MCF 10A (cell line): ENCODE measurements around the gene MRPL4. TPM values are rescaled to one million over a fixed set of nuclear protein-coding genes. Genes with fewer than 3 reads are reported as not detected.

ENCODE experiments used
- BruUV-seq: library from RNA; stranded (reverse); fragments of 400-500 nt; replicated peaks from 2 replicates; lab custom pipeline; 2021; lab: Mats Ljungman, UMichigan
- CTCF ChIA-PET: fragments of 300-600 bp; sonication (Branson Sonifier 250); formaldehyde crosslinking; extraction: SDS; loops from one replicate; lab custom pipeline; 2021; ENCODE audit warnings: antibody characterized with exemption, inconsistent platforms; lab: Yijun Ruan, JAX
- POLR2A ChIA-PET: fragments of 300-600, 350-650 bp; sonication (Branson Sonifier 250); formaldehyde crosslinking; extraction: SDS; loops from one replicate; lab custom pipeline; 2020; ENCODE audit warnings: antibody characterized with exemption, inconsistent platforms; lab: Yijun Ruan, JAX
- DNase-seq: peaks from one replicate; pipeline ENCODE4 v3.0.0-alpha.2; 2018; ENCODE audit not compliant: unreplicated experiment
- H3K27ac Mint-ChIP-seq: one replicate; pipeline ENCODE4 v1.8.0; 2022; ENCODE audit warnings: mild to moderate bottlenecking, low read depth, mixed read lengths; ENCODE audit not compliant: unreplicated experiment
- H3K27me3 Mint-ChIP-seq: one replicate; pipeline ENCODE4 v1.8.0; 2022; ENCODE audit warnings: mixed read lengths; ENCODE audit not compliant: insufficient read depth, unreplicated experiment
- H3K36me3 Mint-ChIP-seq: one replicate; pipeline ENCODE4 v1.8.0; 2022; ENCODE audit warnings: mild to moderate bottlenecking, moderate library complexity, mixed read lengths; ENCODE audit not compliant: insufficient read depth, unreplicated experiment
- H3K4me1 Mint-ChIP-seq: one replicate; pipeline ENCODE4 v1.8.0; 2022; ENCODE audit warnings: mixed read lengths; ENCODE audit not compliant: insufficient read depth, unreplicated experiment
- H3K4me3 Mint-ChIP-seq: one replicate; pipeline ENCODE4 v1.8.0; 2022; ENCODE audit warnings: mild to moderate bottlenecking, moderate library complexity, mixed read lengths; ENCODE audit not compliant: unreplicated experiment
- H3K9me3 Mint-ChIP-seq: one replicate; pipeline ENCODE4 v1.8.0; 2022; ENCODE audit warnings: mixed read lengths; ENCODE audit not compliant: unreplicated experiment
- intact Hi-C: fragments of 100-400 bp; cut with micrococcal nuclease; formaldehyde crosslinking; loops from 2 replicates; pipeline ENCODE4 v1.14.1; 2022
- total RNA-seq: library from RNA; stranded (reverse); gene quantifications from 2 replicates; pipeline ENCODE4 v1.2.3, GENCODE V29; 2022
- TF ChIP-seq, protein P1 (sequence below): fragments of 200-600 bp; IDR thresholded peaks from one replicate; pipeline ENCODE4 v1.8.0; 2022; ENCODE audit warnings: antibody characterized with exemption, mild to moderate bottlenecking; ENCODE audit not compliant: unreplicated experiment

Gene MRPL4
- total RNA-seq, 1 experiment from 2014 or later: 120 TPM

DNA sequence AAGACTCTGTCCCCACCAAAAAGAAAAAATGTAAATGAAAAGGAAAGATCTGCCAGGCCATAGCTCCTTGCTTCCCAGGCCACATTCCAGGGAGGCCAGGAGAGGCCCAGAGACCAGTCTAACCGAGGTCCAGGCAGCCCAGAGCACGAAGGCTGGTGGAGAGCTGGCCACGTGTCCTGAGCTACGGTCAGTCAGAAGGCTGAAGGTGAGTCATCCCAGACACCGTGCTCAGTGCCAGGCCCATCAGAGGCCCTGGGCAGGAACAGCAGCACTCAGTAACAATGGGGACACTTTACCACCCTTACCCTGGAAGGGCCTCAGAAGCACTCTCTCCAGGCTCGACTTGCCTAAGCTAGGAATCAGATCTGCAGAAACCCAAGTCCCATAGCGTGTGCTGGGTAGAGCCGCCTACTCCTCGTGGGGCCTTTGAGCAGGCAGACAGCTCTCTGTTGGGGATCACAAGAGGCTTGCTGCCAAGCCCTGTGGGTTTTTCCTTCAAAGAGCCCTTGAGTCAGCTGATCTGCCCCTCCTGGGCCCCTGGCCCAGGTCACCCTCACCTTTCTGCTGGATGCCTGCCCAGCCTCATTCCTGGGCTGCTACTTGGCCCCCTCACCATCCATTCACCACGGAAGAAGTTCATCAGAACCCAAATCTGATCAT, 45.7 kb upstream of the MRPL4 start:
- Mint-ChIP-seq H3K9me3 (no peaks in the 10 kb centered on the region), H3K4me1 (peaks cover 6% of the 10 kb centered on the region), H3K4me3 (no peak overlapping the region), H3K36me3 (no peaks in the 10 kb centered on the region), H3K27me3 (peaks cover 3% of the 10 kb centered on the region), H3K27ac (no peak overlapping the region)
- CTCF ChIA-PET: interaction anchor here (0.5 to 1.4 kb wide), 5 partner anchors 44 to 374 kb away, joined by 3 to 6 read pairs (median 4); no protein-coding TSS in a partner anchor
- BruUV-seq: no TSS peak
- TF ChIP-seq, protein P1, sequence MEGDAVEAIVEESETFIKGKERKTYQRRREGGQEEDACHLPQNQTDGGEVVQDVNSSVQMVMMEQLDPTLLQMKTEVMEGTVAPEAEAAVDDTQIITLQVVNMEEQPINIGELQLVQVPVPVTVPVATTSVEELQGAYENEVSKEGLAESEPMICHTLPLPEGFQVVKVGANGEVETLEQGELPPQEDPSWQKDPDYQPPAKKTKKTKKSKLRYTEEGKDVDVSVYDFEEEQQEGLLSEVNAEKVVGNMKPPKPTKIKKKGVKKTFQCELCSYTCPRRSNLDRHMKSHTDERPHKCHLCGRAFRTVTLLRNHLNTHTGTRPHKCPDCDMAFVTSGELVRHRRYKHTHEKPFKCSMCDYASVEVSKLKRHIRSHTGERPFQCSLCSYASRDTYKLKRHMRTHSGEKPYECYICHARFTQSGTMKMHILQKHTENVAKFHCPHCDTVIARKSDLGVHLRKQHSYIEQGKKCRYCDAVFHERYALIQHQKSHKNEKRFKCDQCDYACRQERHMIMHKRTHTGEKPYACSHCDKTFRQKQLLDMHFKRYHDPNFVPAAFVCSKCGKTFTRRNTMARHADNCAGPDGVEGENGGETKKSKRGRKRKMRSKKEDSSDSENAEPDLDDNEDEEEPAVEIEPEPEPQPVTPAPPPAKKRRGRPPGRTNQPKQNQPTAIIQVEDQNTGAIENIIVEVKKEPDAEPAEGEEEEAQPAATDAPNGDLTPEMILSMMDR: no peak
- DNase-seq: peak; percentile 63
- intact Hi-C loops: no loop called here
- POLR2A ChIA-PET: interaction anchor here (0.5 to 1.3 kb wide), 3 partner anchors 12 to 167 kb away, joined by 3 to 7 read pairs (median 4); partner anchors contain the start of gene DNMT1

DNA sequence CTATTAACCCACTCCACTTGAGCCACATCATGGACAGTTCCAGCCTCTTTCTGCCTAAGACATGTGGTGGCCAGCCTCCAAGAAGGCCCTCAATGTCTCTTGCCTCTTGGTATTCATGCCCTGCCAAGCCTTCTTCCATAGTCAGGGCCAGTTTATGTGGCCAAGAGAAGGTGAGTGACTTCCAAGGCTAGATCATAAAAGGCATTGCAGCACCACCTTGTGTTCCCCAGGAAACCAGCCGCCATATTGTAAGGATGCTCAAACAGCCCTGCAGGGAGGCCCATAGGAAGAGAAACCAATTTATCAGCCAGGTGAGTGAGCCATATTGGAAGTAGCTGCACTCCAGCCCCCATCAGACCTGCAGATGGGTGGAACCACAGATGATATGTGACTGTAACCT, 45.0 kb upstream of the MRPL4 start:
- Mint-ChIP-seq H3K4me3 (no peak overlapping the region), H3K27ac (no peak overlapping the region), H3K9me3 (no peaks in the 10 kb centered on the region), H3K27me3 (peaks cover 8% of the 10 kb centered on the region), H3K36me3 (no peaks in the 10 kb centered on the region), H3K4me1 (peaks cover 6% of the 10 kb centered on the region)
- intact Hi-C loops: no loop called here
- BruUV-seq: no TSS peak
- CTCF ChIA-PET: interaction anchor here (0.5 to 1.4 kb wide), 4 partner anchors 43 to 375 kb away, joined by 3 to 6 read pairs (median 4); no protein-coding TSS in a partner anchor
- POLR2A ChIA-PET: interaction anchor here (0.5 to 1.0 kb wide), 2 partner anchors 16 to 166 kb away, joined by 3 to 4 read pairs; no protein-coding TSS in a partner anchor
- no peak for DNase-seq
- TF ChIP-seq, protein P1: no peak

DNA sequence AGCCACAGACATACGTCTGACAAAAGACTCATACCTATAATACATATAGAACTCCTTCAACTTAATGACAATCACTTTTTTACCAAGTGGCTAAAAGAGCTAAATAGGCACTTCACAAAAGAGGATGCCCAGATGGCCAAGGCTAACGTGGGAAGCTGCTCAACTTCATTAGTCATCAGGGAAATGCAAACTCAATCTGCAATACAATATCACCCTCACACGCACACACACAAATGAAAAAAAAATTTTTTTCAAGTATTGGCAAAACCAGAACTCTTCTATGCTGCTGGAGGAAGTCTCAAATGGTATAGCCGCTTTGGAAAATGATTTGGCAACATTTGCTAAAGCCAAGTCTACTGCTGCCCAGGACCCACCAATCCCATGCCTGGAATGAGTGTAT, 42.7 kb upstream of the MRPL4 start:
- Mint-ChIP-seq H3K27me3 (peaks cover 8% of the 10 kb centered on the region), H3K36me3 (no peaks in the 10 kb centered on the region), H3K4me3 (no peak overlapping the region), H3K4me1 (peaks cover 6% of the 10 kb centered on the region), H3K27ac (no peak overlapping the region), H3K9me3 (no peaks in the 10 kb centered on the region)
- POLR2A ChIA-PET: interaction anchor here (0.9 kb wide), 1 partner anchor 124 kb away, joined by 3 read pairs; the partner anchor contains the start of gene RAVER1
- BruUV-seq: no TSS peak
- intact Hi-C loops: no loop called here
- DNase-seq: no peak
- TF ChIP-seq, protein P1: no peak
- CTCF ChIA-PET: no interaction called here

DNA sequence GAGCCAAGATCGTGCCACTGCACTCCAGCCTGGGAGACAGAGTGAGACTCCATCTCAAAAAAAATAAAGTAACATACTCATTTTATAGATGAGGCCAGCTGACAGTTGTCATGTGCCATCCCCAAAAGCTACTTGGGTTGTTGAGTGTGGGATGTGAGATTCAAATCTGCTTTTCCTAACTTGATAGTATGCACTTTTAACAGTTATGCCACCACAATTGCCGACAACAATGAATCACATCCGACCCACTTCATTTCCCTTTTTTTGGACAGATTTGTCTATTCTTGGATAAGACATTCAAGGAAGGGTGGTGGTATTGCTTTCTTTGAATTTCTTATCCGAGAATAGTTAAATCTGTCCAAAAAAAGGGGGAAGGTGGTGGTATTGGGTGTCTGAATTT, 41.0 kb upstream of the MRPL4 start:
- TF ChIP-seq, protein P1: no peak
- ChIA-PET POLR2A (no interaction called here), CTCF (interaction anchor here (0.9 kb wide), 1 partner anchor 9 kb away, joined by 3 read pairs; no protein-coding TSS in a partner anchor)
- intact Hi-C loops: no loop called here
- H3K9me3 Mint-ChIP-seq: no peaks in the 10 kb centered on the region
- no peaks in the 10 kb centered on the region for H3K36me3 Mint-ChIP-seq
- no peak for DNase-seq
- no peak overlapping the region for H3K27ac Mint-ChIP-seq
- no peaks in the 10 kb centered on the region for H3K4me1 Mint-ChIP-seq
- no TSS peak for BruUV-seq
- no peak overlapping the region for H3K4me3 Mint-ChIP-seq
- H3K27me3 Mint-ChIP-seq: peaks cover 8% of the 10 kb centered on the region
